ENCODE results near the gene RHOU. TPM values are rescaled to one million over a fixed set of nuclear protein-coding genes. Genes with fewer than 3 reads are reported as not detected.

RHOU gene
- total and polyA plus RNA-seq, 2 experiments from 2014 or later, result 0.95 to 4.4 TPM

- TF ChIP-seq EZH2phosphoT487 (IDR thresholded peaks at IDR 0.05; ENCODE audit: unreplicated experiment) (no peak), ZNF114 (CRISPR knock-in tag; IDR thresholded peaks at IDR 0.05) (no peak)
- Mint-ChIP-seq H3K36me3 (ENCODE audit: low read depth) (peaks cover 8% of the 10 kb centered on the region; the same call in 1 of the 3 replicates), H3K27ac (no peak overlapping the region), H3K27me3 (ENCODE audit: insufficient read depth, low read depth, poor library complexity) (peaks cover 2% of the 10 kb centered on the region), H3K9me3 (no peaks in the 10 kb centered on the region), H3K4me3 (no peak overlapping the region), H3K4me1 (peaks cover under 1% of the 10 kb centered on the region)
- no peak overlapping the region for H3K4me3 ChIP-seq
- H3K27ac ChIP-seq (ENCODE audit: low read depth), result 0 out of 2 replicates have a peak overlapping the region, but pooled peaks have one; percentile 45
- no peaks in the 10 kb centered on the region for H3K36me3 ChIP-seq (ENCODE audit: insufficient read depth)
- H3K27me3 ChIP-seq (ENCODE audit: insufficient read depth), result no peaks in the 10 kb centered on the region
- ATAC-seq (no peak), DNase-seq (ENCODE audit: low spot score) (no peak)
- H3K4me1 ChIP-seq (ENCODE audit: insufficient read depth), result no peaks in the 10 kb centered on the region
- H3K79me2 ChIP-seq (replicated peaks; ENCODE audit: insufficient read depth), result no peaks in the 10 kb centered on the region
- no peak overlapping the region for H3K4me2 ChIP-seq
- no peaks in the 10 kb centered on the region for H3F3A ChIP-seq (replicated peaks; ENCODE audit: low read depth)
- H3K9me2 ChIP-seq (ENCODE audit: insufficient read depth), result no peaks in the 10 kb centered on the region
- H4K20me1 ChIP-seq (replicated peaks; ENCODE audit: insufficient read depth), result no peaks in the 10 kb centered on the region
- H2AFZ ChIP-seq, result no peak overlapping the region
Observed at GRCh38 chr1:228744918-228745317, 9.6 kb downstream of the RHOU start.

GRCh38 chr1:228745497-228745896 lies 10.2 kb downstream of the RHOU start:
- Mint-ChIP-seq H3K4me3 (no peak overlapping the region), H3K27ac (no peak overlapping the region), H3K36me3 (ENCODE audit: low read depth) (peaks cover 8% of the 10 kb centered on the region; the same call in 1 of the 3 replicates), H3K4me1 (no peaks in the 10 kb centered on the region; the same call in 2 of the 3 replicates), H3K27me3 (ENCODE audit: insufficient read depth, low read depth, poor library complexity) (peaks cover 2% of the 10 kb centered on the region), H3K9me3 (no peaks in the 10 kb centered on the region)
- Histone ChIP-seq H3K4me3 (no peak overlapping the region), H3K36me3 (ENCODE audit: insufficient read depth) (no peaks in the 10 kb centered on the region), H3F3A (replicated peaks; ENCODE audit: low read depth) (no peaks in the 10 kb centered on the region), H3K27me3 (ENCODE audit: insufficient read depth) (no peaks in the 10 kb centered on the region), H2AFZ (no peak overlapping the region), H3K4me2 (no peak overlapping the region), H3K4me1 (ENCODE audit: insufficient read depth) (no peaks in the 10 kb centered on the region), H3K79me2 (replicated peaks; ENCODE audit: insufficient read depth) (no peaks in the 10 kb centered on the region), H3K27ac (ENCODE audit: low read depth) (no peak overlapping the region), H3K9me2 (ENCODE audit: insufficient read depth) (no peaks in the 10 kb centered on the region), H4K20me1 (replicated peaks; ENCODE audit: insufficient read depth) (no peaks in the 10 kb centered on the region)
- no peak for DNase-seq (ENCODE audit: low spot score)
- no peak for ATAC-seq
- TF ChIP-seq ZNF114 (CRISPR knock-in tag; IDR thresholded peaks at IDR 0.05) (no peak), POLR2AphosphoS5 (IDR thresholded peaks at IDR 0.05; ENCODE audit: low read depth) (no peak), EZH2phosphoT487 (IDR thresholded peaks at IDR 0.05; ENCODE audit: unreplicated experiment) (no peak), ZNF331 (CRISPR knock-in tag; IDR thresholded peaks at IDR 0.05; ENCODE audit: low read depth) (no peak), EZH2 (IDR thresholded peaks at IDR 0.05; ENCODE audit: low read depth, unreplicated experiment) (no peak), CREB1 (CRISPR knock-in tag; IDR thresholded peaks at IDR 0.05; ENCODE audit: low read depth) (no peak), REST (IDR thresholded peaks at IDR 0.05; ENCODE audit: unreplicated experiment) (no peak), STAT1 (IDR thresholded peaks at IDR 0.05; ENCODE audit: unreplicated experiment) (no peak), NANOG (IDR thresholded peaks at IDR 0.05; ENCODE audit: borderline replicate concordance) (no peak)
- TF ChIP-seq, protein P1, sequence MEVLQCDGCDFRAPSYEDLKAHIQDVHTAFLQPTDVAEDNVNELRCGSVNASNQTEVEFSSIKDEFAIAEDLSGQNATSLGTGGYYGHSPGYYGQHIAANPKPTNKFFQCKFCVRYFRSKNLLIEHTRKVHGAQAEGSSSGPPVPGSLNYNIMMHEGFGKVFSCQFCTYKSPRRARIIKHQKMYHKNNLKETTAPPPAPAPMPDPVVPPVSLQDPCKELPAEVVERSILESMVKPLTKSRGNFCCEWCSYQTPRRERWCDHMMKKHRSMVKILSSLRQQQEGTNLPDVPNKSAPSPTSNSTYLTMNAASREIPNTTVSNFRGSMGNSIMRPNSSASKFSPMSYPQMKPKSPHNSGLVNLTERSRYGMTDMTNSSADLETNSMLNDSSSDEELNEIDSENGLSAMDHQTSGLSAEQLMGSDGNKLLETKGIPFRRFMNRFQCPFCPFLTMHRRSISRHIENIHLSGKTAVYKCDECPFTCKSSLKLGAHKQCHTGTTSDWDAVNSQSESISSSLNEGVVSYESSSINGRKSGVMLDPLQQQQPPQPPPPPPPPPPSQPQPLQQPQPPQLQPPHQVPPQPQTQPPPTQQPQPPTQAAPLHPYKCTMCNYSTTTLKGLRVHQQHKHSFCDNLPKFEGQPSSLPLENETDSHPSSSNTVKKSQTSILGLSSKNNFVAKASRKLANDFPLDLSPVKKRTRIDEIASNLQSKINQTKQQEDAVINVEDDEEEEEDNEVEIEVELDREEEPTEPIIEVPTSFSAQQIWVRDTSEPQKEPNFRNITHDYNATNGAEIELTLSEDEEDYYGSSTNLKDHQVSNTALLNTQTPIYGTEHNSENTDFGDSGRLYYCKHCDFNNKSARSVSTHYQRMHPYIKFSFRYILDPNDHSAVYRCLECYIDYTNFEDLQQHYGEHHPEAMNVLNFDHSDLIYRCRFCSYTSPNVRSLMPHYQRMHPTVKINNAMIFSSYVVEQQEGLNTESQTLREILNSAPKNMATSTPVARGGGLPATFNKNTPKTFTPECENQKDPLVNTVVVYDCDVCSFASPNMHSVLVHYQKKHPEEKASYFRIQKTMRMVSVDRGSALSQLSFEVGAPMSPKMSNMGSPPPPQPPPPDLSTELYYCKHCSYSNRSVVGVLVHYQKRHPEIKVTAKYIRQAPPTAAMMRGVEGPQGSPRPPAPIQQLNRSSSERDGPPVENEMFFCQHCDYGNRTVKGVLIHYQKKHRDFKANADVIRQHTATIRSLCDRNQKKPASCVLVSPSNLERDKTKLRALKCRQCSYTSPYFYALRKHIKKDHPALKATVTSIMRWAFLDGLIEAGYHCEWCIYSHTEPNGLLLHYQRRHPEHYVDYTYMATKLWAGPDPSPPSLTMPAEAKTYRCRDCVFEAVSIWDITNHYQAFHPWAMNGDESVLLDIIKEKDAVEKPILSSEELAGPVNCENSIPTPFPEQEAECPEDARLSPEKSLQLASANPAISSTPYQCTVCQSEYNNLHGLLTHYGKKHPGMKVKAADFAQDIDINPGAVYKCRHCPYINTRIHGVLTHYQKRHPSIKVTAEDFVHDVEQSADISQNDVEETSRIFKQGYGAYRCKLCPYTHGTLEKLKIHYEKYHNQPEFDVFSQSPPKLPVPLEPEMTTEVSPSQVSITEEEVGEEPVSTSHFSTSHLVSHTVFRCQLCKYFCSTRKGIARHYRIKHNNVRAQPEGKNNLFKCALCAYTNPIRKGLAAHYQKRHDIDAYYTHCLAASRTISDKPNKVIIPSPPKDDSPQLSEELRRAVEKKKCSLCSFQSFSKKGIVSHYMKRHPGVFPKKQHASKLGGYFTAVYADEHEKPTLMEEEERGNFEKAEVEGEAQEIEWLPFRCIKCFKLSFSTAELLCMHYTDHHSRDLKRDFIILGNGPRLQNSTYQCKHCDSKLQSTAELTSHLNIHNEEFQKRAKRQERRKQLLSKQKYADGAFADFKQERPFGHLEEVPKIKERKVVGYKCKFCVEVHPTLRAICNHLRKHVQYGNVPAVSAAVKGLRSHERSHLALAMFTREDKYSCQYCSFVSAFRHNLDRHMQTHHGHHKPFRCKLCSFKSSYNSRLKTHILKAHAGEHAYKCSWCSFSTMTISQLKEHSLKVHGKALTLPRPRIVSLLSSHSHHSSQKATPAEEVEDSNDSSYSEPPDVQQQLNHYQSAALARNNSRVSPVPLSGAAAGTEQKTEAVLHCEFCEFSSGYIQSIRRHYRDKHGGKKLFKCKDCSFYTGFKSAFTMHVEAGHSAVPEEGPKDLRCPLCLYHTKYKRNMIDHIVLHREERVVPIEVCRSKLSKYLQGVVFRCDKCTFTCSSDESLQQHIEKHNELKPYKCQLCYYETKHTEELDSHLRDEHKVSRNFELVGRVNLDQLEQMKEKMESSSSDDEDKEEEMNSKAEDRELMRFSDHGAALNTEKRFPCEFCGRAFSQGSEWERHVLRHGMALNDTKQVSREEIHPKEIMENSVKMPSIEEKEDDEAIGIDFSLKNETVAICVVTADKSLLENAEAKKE (CRISPR knock-in tag; IDR thresholded peaks at IDR 0.05), result no peak
- TF ChIP-seq, protein P2, sequence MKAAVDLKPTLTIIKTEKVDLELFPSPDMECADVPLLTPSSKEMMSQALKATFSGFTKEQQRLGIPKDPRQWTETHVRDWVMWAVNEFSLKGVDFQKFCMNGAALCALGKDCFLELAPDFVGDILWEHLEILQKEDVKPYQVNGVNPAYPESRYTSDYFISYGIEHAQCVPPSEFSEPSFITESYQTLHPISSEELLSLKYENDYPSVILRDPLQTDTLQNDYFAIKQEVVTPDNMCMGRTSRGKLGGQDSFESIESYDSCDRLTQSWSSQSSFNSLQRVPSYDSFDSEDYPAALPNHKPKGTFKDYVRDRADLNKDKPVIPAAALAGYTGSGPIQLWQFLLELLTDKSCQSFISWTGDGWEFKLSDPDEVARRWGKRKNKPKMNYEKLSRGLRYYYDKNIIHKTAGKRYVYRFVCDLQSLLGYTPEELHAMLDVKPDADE (IDR thresholded peaks at IDR 0.05), result no peak
